ENCODE measurements around the gene TMEM154.

The TMEM154 gene

GRCh38 chr4:152571770-152572169 lies 108.0 kb downstream of the TMEM154 start:
- TF ChIP-seq, protein P1, sequence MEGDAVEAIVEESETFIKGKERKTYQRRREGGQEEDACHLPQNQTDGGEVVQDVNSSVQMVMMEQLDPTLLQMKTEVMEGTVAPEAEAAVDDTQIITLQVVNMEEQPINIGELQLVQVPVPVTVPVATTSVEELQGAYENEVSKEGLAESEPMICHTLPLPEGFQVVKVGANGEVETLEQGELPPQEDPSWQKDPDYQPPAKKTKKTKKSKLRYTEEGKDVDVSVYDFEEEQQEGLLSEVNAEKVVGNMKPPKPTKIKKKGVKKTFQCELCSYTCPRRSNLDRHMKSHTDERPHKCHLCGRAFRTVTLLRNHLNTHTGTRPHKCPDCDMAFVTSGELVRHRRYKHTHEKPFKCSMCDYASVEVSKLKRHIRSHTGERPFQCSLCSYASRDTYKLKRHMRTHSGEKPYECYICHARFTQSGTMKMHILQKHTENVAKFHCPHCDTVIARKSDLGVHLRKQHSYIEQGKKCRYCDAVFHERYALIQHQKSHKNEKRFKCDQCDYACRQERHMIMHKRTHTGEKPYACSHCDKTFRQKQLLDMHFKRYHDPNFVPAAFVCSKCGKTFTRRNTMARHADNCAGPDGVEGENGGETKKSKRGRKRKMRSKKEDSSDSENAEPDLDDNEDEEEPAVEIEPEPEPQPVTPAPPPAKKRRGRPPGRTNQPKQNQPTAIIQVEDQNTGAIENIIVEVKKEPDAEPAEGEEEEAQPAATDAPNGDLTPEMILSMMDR (conservative IDR thresholded peaks at IDR 0.05): no peak
- no peak overlapping the region for H3K27ac ChIP-seq

- no peak overlapping the region for H3K27ac ChIP-seq
- TF ChIP-seq, protein P1 (conservative IDR thresholded peaks at IDR 0.05): no peak
Measured at GRCh38 chr4:152571296-152571695, 108.5 kb downstream of the TMEM154 start.
